OCI-LY7 (cell line): ENCODE measurements around the gene PPM1M.

Experiments used
- EZH2phosphoT487 ChIP-seq: fragments of 200-600 bp; sonication (generic); IDR thresholded peaks from 2 replicates; pipeline ENCODE4 v1.6.1; 2018; ENCODE audit warnings: low read depth, borderline replicate concordance, mild to moderate bottlenecking, mixed run types, antibody characterized with exemption, low read length, moderate library complexity, mixed read lengths
- TF ChIP-seq, protein P1 (sequence below): fragments of 200-600 bp; sonication (generic); conservative IDR thresholded peaks from 2 replicates; pipeline ENCODE4 v1.5.1; 2014; ENCODE audit warnings: mild to moderate bottlenecking, antibody characterized with exemption, low read length, moderate library complexity, mixed read lengths

DNA sequence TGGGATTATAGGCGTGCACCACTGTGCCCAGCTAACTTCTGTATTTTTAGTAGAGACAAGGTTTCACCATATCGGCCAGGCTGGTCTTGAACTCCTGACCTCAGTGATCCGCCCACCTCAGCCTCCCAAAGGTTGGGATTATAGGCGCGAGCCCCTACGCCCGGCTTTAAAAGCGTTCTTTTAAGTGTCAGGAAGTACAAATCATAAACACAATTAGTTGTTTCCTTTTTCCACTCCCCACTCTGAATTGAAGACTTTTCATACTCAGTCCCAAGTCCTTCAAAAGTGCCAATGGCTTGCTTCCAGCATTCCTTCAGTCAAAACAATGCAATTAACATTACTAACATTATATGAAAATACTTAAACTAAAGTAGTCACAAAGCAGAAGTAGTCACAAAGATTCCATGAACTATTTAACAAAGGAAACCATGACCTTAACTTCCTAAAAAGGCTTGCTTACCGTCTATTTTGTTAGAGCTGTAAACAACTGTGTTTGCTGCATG, 24.7 kb downstream of the PPM1M start:
- TF ChIP-seq, protein P1, sequence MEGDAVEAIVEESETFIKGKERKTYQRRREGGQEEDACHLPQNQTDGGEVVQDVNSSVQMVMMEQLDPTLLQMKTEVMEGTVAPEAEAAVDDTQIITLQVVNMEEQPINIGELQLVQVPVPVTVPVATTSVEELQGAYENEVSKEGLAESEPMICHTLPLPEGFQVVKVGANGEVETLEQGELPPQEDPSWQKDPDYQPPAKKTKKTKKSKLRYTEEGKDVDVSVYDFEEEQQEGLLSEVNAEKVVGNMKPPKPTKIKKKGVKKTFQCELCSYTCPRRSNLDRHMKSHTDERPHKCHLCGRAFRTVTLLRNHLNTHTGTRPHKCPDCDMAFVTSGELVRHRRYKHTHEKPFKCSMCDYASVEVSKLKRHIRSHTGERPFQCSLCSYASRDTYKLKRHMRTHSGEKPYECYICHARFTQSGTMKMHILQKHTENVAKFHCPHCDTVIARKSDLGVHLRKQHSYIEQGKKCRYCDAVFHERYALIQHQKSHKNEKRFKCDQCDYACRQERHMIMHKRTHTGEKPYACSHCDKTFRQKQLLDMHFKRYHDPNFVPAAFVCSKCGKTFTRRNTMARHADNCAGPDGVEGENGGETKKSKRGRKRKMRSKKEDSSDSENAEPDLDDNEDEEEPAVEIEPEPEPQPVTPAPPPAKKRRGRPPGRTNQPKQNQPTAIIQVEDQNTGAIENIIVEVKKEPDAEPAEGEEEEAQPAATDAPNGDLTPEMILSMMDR, result no peak
- TF ChIP-seq EZH2phosphoT487, result no peak
